H9 (cell line): ENCODE results near the gene SLC35F3. TPM values are rescaled to one million over a fixed set of nuclear protein-coding genes. Genes with fewer than 3 reads are reported as not detected.

ENCODE experiments used
- DNase-seq: peaks from one replicate; pipeline ENCODE4 v3.0.0-alpha.2; 2017
- H2AFZ ChIP-seq: one replicate; pipeline ENCODE4 v1.6.1; 2013; ENCODE audit warnings: mild to moderate bottlenecking, low read length, control low read depth, moderate library complexity
- H2AK5ac ChIP-seq: 2 replicates; pipeline ENCODE4 v1.6.1; 2013; ENCODE audit warnings: low read length, control low read depth, mixed read lengths; ENCODE audit not compliant: insufficient read length
- H2BK120ac ChIP-seq: one replicate; pipeline ENCODE4 v1.6.1; 2013; ENCODE audit warnings: low read depth, mild to moderate bottlenecking, low read length, control low read depth, inconsistent platforms; ENCODE audit not compliant: poor library complexity, severe bottlenecking
- H2BK12ac ChIP-seq: 2 replicates; pipeline ENCODE4 v1.6.1; 2013; ENCODE audit warnings: low read length, control low read depth, mixed read lengths, low read depth; ENCODE audit not compliant: insufficient read length
- H2BK15ac ChIP-seq: 2 replicates; pipeline ENCODE4 v1.6.1; 2013; ENCODE audit warnings: low read depth, low read length, control low read depth
- H2BK20ac ChIP-seq: one replicate; pipeline ENCODE4 v1.6.1; 2013; ENCODE audit warnings: low read depth, mild to moderate bottlenecking, low read length, control low read depth, inconsistent platforms; ENCODE audit not compliant: poor library complexity, severe bottlenecking
- H2BK5ac ChIP-seq: 2 replicates; pipeline ENCODE4 v1.6.1; 2013; ENCODE audit warnings: low read length, control low read depth, mixed read lengths; ENCODE audit not compliant: insufficient read length
- H3K14ac ChIP-seq: 2 replicates; pipeline ENCODE4 v1.6.1; 2013; ENCODE audit warnings: low read length, control low read depth; ENCODE audit not compliant: insufficient read depth
- H3K18ac ChIP-seq: 2 replicates; pipeline ENCODE4 v1.6.1; 2013; ENCODE audit warnings: low read depth, mild to moderate bottlenecking, mixed read lengths, low read length, control low read depth; ENCODE audit not compliant: insufficient read length
- H3K23ac ChIP-seq: 2 replicates; pipeline ENCODE4 v1.6.1; 2013; ENCODE audit warnings: low read length, control low read depth, mixed read lengths, low read depth; ENCODE audit not compliant: insufficient read length
- H3K23me2 ChIP-seq: 2 replicates; pipeline ENCODE4 v1.6.1; 2013; ENCODE audit warnings: low read depth, mild to moderate bottlenecking, mixed read lengths, low read length, control low read depth; ENCODE audit not compliant: insufficient read length, poor library complexity, severe bottlenecking
- H3K27ac ChIP-seq: 2 replicates; pipeline ENCODE4 v1.5.1; 2013; ENCODE audit warnings: low read length, control low read depth, mixed read lengths, low read depth; ENCODE audit not compliant: insufficient read length
- H3K27me3 ChIP-seq: 2 replicates; pipeline ENCODE4 v1.6.1; 2013; ENCODE audit warnings: low read length, control low read depth, inconsistent platforms; ENCODE audit not compliant: insufficient read depth
- H3K4ac ChIP-seq: 2 replicates; pipeline ENCODE4 v1.6.1; 2013; ENCODE audit warnings: low read depth, mild to moderate bottlenecking, control low read depth, inconsistent platforms, low read length, moderate library complexity
- H3K4me1 ChIP-seq: 2 replicates; pipeline ENCODE4 v1.6.1; 2013; ENCODE audit warnings: low read length, control low read depth, inconsistent platforms; ENCODE audit not compliant: insufficient read depth
- H3K4me2 ChIP-seq: 2 replicates; pipeline ENCODE4 v1.6.1; 2013; ENCODE audit warnings: low read length, control low read depth, mixed read lengths; ENCODE audit not compliant: insufficient read length, insufficient read depth
- H3K56ac ChIP-seq: 2 replicates; pipeline ENCODE4 v1.6.1; 2013; ENCODE audit warnings: low read depth, mild to moderate bottlenecking, mixed read lengths, low read length, control low read depth; ENCODE audit not compliant: insufficient read length
- H3K79me1 ChIP-seq: 2 replicates; pipeline ENCODE4 v1.6.1; 2013; ENCODE audit warnings: low read depth, mild to moderate bottlenecking, moderate library complexity, low read length, control low read depth, inconsistent platforms; ENCODE audit not compliant: insufficient read depth, poor library complexity, severe bottlenecking
- H3K79me2 ChIP-seq: 2 replicates; pipeline ENCODE4 v1.6.1; 2013; ENCODE audit warnings: low read length, control low read depth, inconsistent platforms; ENCODE audit not compliant: insufficient read depth
- H3K9ac ChIP-seq: 2 replicates; pipeline ENCODE4 v1.6.1; 2013; ENCODE audit warnings: low read length, control low read depth, mixed read lengths; ENCODE audit not compliant: insufficient read length; ENCODE audit errors: extremely low read depth
- H3K9me3 ChIP-seq: one replicate; pipeline ENCODE4 v1.6.1; 2013; ENCODE audit warnings: low read depth, low read length, inconsistent platforms; ENCODE audit not compliant: control insufficient read depth
- H3T11ph ChIP-seq: one replicate; pipeline ENCODE4 v1.6.1; 2013; ENCODE audit warnings: mild to moderate bottlenecking, low read length, control low read depth, inconsistent platforms
- H4K20me1 ChIP-seq: one replicate; pipeline ENCODE4 v1.6.1; 2013; ENCODE audit not compliant: control insufficient read depth, insufficient read length, insufficient read depth
- H4K5ac ChIP-seq: 2 replicates; pipeline ENCODE4 v1.6.1; 2013; ENCODE audit warnings: low read depth, mild to moderate bottlenecking, mixed read lengths, low read length, control low read depth; ENCODE audit not compliant: insufficient read length
- H4K8ac ChIP-seq: replicated peaks from 2 replicates; pipeline ENCODE4 v1.6.1; 2013; ENCODE audit warnings: low read length, control low read depth, mixed read lengths, low read depth; ENCODE audit not compliant: insufficient read length
- H4K91ac ChIP-seq: 2 replicates; pipeline ENCODE4 v1.6.1; 2013; ENCODE audit warnings: low read depth, mild to moderate bottlenecking, moderate library complexity, mixed read lengths, low read length, control low read depth; ENCODE audit not compliant: insufficient read length
- H3K27ac Mint-ChIP-seq, 3 experiments: 2 replicates in 2 of 3; 3 replicates in 1 of 3; pipeline ENCODE4 v1.8.0; 2020 to 2021; ENCODE audit warnings: mixed read lengths in 3 of 3, mild to moderate bottlenecking in 1 of 3, moderate library complexity in 1 of 3
- H3K27me3 Mint-ChIP-seq: 2 replicates; pipeline ENCODE4 v1.8.0; 2021; ENCODE audit warnings: low read depth, mild to moderate bottlenecking, moderate library complexity, mixed read lengths
- H3K36me3 Mint-ChIP-seq, 3 experiments: 2 replicates in 2 of 3; 3 replicates in 1 of 3; pipeline ENCODE4 v1.8.0; 2020 to 2021; ENCODE audit warnings: low read depth in 3 of 3, mixed read lengths in 3 of 3; ENCODE audit not compliant: insufficient read depth in 1 of 3
- H3K4me1 Mint-ChIP-seq, 2 experiments: 2 replicates each; pipeline ENCODE4 v1.8.0; 2020; ENCODE audit warnings: mixed read lengths in 2 of 2
- H3K4me3 Mint-ChIP-seq, 2 experiments: 2 replicates in 1 of 2; 3 replicates in 1 of 2; pipeline ENCODE4 v1.8.0; 2020 to 2021; ENCODE audit warnings: mild to moderate bottlenecking in 2 of 2, mixed read lengths in 2 of 2, moderate library complexity in 1 of 2
- H3K9me3 Mint-ChIP-seq, 2 experiments: 2 replicates in 1 of 2; 3 replicates in 1 of 2; pipeline ENCODE4 v1.8.0; 2020; ENCODE audit warnings: mild to moderate bottlenecking in 2 of 2, mixed read lengths in 2 of 2, moderate library complexity in 1 of 2
- WGBS: extraction: QIAGEN DNeasy Blood & Tissue Kit; methylation state at CpG from one replicate; pipeline ENCODE4 v1.1.7; 2013; ENCODE audit warnings: missing lambda C conversion rate, low lambda C conversion rate, mixed read lengths; ENCODE audit not compliant: insufficient read length; ENCODE audit errors: extremely low coverage; 5-methylcytosine and 5-hydroxymethylcytosine counted together
- total RNA-seq: library from RNA; stranded (reverse); gene quantifications from 2 replicates; pipeline ENCODE4 v1.2.1, GENCODE V29; 2021
- TF ChIP-seq, protein P1 (sequence below): fragments of 200-600 bp; sonication (generic); conservative IDR thresholded peaks from 3 replicates; pipeline ENCODE4 v1.8.0; 2021; ENCODE audit warnings: antibody characterized with exemption, mild to moderate bottlenecking

SLC35F3 gene
- total RNA-seq, 1 experiment from 2014 or later = 0.81 TPM

DNA sequence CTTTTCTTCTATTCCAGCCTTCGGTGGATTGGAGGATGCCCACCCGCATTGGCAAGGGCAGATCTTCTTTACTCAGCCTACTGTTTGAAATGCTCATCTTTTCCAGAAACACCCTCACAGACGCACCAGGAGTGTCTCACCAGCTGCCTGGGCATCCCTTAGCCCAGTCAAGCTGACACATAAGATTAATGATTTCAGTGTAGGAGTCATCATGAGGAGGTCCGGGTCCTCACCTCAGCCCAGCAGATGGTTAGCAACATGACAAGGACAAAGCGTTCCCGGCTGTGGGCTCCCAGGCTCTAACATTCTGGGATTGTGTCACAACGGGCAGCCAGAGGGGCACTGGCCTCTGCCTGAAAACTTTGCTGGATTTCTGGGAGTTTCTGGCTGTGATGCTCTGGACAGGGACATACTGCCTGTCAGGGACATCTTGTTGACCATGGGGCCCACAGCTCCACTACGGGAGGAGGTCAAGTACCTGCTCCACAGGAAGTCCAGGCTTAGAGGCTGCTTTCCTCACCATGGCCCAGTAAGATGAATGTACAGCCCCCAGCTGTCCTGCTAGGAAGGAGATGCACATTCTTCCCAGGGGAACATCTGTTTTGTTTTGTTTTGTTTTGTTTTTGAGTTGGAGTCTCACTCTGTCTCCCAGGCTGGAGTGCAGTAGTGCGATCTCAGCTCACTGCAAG is 264.8 kb downstream of the SLC35F3 start:
- H3K79me2 ChIP-seq = no peaks in the 10 kb centered on the region
- H4K8ac ChIP-seq = no peak overlapping the region
- H2BK20ac ChIP-seq = no peak overlapping the region
- no peak overlapping the region for H3K23ac ChIP-seq
- no peak overlapping the region for H2BK15ac ChIP-seq
- no peak overlapping the region for H2BK12ac ChIP-seq
- H2AK5ac ChIP-seq = no peak overlapping the region
- no peak for DNase-seq
- no peak overlapping the region for H3K9ac ChIP-seq
- H3K27ac ChIP-seq = no peak overlapping the region
- no peak overlapping the region for H3K4me2 ChIP-seq
- H4K20me1 ChIP-seq = no peaks in the 10 kb centered on the region
- H3K27me3 ChIP-seq = no peaks in the 10 kb centered on the region
- no peak overlapping the region for H4K91ac ChIP-seq
- H3K4ac ChIP-seq = no peak overlapping the region
- Mint-ChIP-seq H3K36me3 (no peaks in the 10 kb centered on the region), H3K9me3 (no peaks in the 10 kb centered on the region), H3K27ac (peak overlapping the region in 1 of 3 experiments; percentile 76; a peak in 1 of 7 replicates), H3K4me1 (peaks cover 4 to 6% of the 10 kb centered on the region in 2 experiments), H3K4me3 (no peak overlapping the region; a peak in 1 of 5 replicates), H3K27me3 (peaks cover 3% of the 10 kb centered on the region)
- no peaks in the 10 kb centered on the region for H3K23me2 ChIP-seq
- H3K18ac ChIP-seq = no peak overlapping the region
- WGBS = no CpG with 5 or more reads among the region's 9 CpGs
- H2AFZ ChIP-seq = no peak overlapping the region
- no peak overlapping the region for H2BK120ac ChIP-seq
- H3K14ac ChIP-seq = no peak overlapping the region
- H3K79me1 ChIP-seq = no peaks in the 10 kb centered on the region
- H2BK5ac ChIP-seq = no peak overlapping the region
- H3T11ph ChIP-seq = no peak overlapping the region
- no peaks in the 10 kb centered on the region for H3K9me3 ChIP-seq
- TF ChIP-seq, protein P1, sequence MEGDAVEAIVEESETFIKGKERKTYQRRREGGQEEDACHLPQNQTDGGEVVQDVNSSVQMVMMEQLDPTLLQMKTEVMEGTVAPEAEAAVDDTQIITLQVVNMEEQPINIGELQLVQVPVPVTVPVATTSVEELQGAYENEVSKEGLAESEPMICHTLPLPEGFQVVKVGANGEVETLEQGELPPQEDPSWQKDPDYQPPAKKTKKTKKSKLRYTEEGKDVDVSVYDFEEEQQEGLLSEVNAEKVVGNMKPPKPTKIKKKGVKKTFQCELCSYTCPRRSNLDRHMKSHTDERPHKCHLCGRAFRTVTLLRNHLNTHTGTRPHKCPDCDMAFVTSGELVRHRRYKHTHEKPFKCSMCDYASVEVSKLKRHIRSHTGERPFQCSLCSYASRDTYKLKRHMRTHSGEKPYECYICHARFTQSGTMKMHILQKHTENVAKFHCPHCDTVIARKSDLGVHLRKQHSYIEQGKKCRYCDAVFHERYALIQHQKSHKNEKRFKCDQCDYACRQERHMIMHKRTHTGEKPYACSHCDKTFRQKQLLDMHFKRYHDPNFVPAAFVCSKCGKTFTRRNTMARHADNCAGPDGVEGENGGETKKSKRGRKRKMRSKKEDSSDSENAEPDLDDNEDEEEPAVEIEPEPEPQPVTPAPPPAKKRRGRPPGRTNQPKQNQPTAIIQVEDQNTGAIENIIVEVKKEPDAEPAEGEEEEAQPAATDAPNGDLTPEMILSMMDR = no peak
- no peak overlapping the region for H3K56ac ChIP-seq
- H3K4me1 ChIP-seq = peaks cover 2% of the 10 kb centered on the region; the same call in 1 of the 2 replicates
- no peak overlapping the region for H4K5ac ChIP-seq
